ENCODE measurements around the gene EHBP1L1.
A peak's percentile ranks its signal among the peaks of the same experiment; 100 is the strongest.

Gene EHBP1L1

DNA sequence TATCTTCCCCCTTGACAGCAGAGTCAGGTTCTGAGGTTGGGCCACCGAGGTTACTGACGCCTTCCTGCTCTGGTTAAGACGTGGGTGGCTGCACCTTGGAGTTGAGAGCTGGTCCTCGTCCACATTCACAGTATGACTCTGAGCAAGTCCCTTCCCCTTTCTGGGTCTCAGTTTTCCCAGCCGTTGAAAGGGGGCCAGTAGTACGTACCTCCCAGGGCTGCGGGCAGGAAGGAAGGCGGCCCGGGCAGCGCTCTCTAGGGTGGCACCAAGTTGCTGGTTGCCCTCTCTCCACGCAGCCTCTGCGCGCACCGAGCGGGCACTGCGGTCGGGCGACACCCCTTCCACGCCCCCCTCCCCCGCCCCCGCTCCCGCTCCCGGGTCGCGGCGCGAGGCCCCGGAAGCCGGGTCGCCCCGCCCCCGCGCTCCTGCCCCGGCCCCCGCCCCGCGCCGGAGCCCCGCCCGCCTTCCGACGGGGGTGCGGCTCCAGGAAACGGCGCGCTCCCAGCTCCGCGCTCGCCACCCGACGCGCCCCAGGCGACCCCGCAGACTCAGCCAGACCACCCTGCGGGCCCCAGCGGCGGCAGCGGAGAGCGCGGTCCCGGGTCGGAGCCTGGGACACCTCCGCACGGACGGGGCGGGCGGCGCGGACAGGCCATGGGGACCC is at the start of gene EHBP1L1:
TSS of gene EHBP1L1 (plus strand) at position 486 of the 664 bp plus-strand sequence. CDS start 250 bp downstream, outside the sequence.
- peak within 1 kb of the TSS; percentile 87 for H3K27ac ChIP-seq (ENCODE audit: low read length)
- H3K9ac ChIP-seq (ENCODE audit: low read depth, low read length), result peak within 1 kb of the TSS; percentile 92
- H3K36me3 ChIP-seq (ENCODE audit: insufficient read depth, low read length), result peaks cover 37% of the 10 kb centered on the region
- peak within 1 kb of the TSS; percentile 57 to 84 for H3K4me3 ChIP-seq (ENCODE audit: low read depth in 1 of 2, low read length in 2 of 2)
- TF ChIP-seq EZH2 (IDR thresholded peaks at IDR 0.05; ENCODE audit: borderline replicate concordance, low read depth, low read length, severe bottlenecking), result no peak
- TF ChIP-seq CTCF (IDR thresholded peaks at IDR 0.05; ENCODE audit: borderline replicate concordance, extremely low read depth, low read length, poor library complexity, severe bottlenecking), result no peak
- no peaks in the 10 kb centered on the region for H3K27me3 ChIP-seq (ENCODE audit: insufficient read depth, low read length, poor library complexity)
- H3K79me2 ChIP-seq (ENCODE audit: insufficient read depth, low read length), result peaks cover 47% of the 10 kb centered on the region
- peak; percentile 84 for DNase-seq
- peak within 1 kb of the TSS; percentile 62 for H2AFZ ChIP-seq (ENCODE audit: low read depth, low read length)
- ATAC-seq (ENCODE audit: insufficient read depth, low read depth), result peak; percentile 44
- peaks cover 66% of the 10 kb centered on the region for H3K4me1 ChIP-seq (ENCODE audit: insufficient read depth, low read length)
- H3K4me2 ChIP-seq (ENCODE audit: insufficient read depth, low read length), result peak within 1 kb of the TSS; percentile 99
- peaks cover 41% of the 10 kb centered on the region for H4K20me1 ChIP-seq (ENCODE audit: insufficient read depth, low read length)
- no peaks in the 10 kb centered on the region for H3K9me3 ChIP-seq (ENCODE audit: insufficient read depth, low read length, severe bottlenecking)

DNA sequence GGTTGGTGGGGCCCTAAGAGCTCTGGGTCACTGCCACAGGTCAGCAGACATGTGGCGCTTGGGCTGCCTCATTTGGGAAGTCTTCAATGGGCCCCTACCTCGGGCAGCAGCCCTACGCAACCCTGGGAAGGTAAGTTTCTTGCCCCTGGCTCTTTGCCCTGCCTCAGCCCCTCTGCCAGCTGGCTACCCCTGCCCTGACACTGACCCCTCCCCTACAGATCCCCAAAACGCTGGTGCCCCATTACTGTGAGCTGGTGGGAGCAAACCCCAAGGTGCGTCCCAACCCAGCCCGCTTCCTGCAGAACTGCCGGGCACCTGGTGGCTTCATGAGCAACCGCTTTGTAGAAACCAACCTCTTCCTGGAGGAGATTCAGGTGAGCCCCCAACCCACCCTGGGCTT is 49.1 kb upstream of the EHBP1L1 start:
- Histone ChIP-seq H3K4me2 (ENCODE audit: insufficient read depth, low read length) (peak overlapping the region; percentile 100; the same call in 1 of the 2 replicates), H3K79me2 (ENCODE audit: insufficient read depth, low read length) (peaks cover 20% of the 10 kb centered on the region)

GRCh38 chr11:65528819-65529350 is 47.0 kb upstream of the EHBP1L1 start:
- H3K36me3 ChIP-seq (ENCODE audit: insufficient read depth, low read length), result peaks cover 58% of the 10 kb centered on the region
- ATAC-seq (ENCODE audit: insufficient read depth, low read depth) (no peak), DNase-seq (no peak)
- H3K9ac ChIP-seq (ENCODE audit: low read depth, low read length), result no peak overlapping the region
- H3K27me3 ChIP-seq (ENCODE audit: insufficient read depth, low read length, poor library complexity), result no peaks in the 10 kb centered on the region
- no peak for TF ChIP-seq CTCF (IDR thresholded peaks at IDR 0.05; ENCODE audit: borderline replicate concordance, extremely low read depth, low read length, poor library complexity, severe bottlenecking)
- no peak for TF ChIP-seq EZH2 (IDR thresholded peaks at IDR 0.05; ENCODE audit: borderline replicate concordance, low read depth, low read length, severe bottlenecking)
- no peak overlapping the region for H3K4me2 ChIP-seq (ENCODE audit: insufficient read depth, low read length)
- H3K27ac ChIP-seq (ENCODE audit: low read length), result no peak overlapping the region
- peaks cover 22% of the 10 kb centered on the region for H4K20me1 ChIP-seq (ENCODE audit: insufficient read depth, low read length)
- no peak overlapping the region for H3K4me3 ChIP-seq (ENCODE audit: low read depth in 1 of 2, low read length in 2 of 2)
- H3K9me3 ChIP-seq (ENCODE audit: insufficient read depth, low read length, severe bottlenecking), result no peaks in the 10 kb centered on the region
- H2AFZ ChIP-seq (ENCODE audit: low read depth, low read length), result no peak overlapping the region
- H3K79me2 ChIP-seq (ENCODE audit: insufficient read depth, low read length), result peaks cover 20% of the 10 kb centered on the region
- peaks cover 21% of the 10 kb centered on the region for H3K4me1 ChIP-seq (ENCODE audit: insufficient read depth, low read length)

More for the DNA sequence above, 49.1 kb upstream of the EHBP1L1 start:
- no peak for TF ChIP-seq EZH2 (IDR thresholded peaks at IDR 0.05; ENCODE audit: borderline replicate concordance, low read depth, low read length, severe bottlenecking)
- no peak for TF ChIP-seq CTCF (IDR thresholded peaks at IDR 0.05; ENCODE audit: borderline replicate concordance, extremely low read depth, low read length, poor library complexity, severe bottlenecking)
- Histone ChIP-seq H4K20me1 (ENCODE audit: insufficient read depth, low read length) (peaks cover 22% of the 10 kb centered on the region), H3K9me3 (ENCODE audit: insufficient read depth, low read length, severe bottlenecking) (no peaks in the 10 kb centered on the region), H2AFZ (ENCODE audit: low read depth, low read length) (no peak overlapping the region), H3K9ac (ENCODE audit: low read depth, low read length) (0 out of 2 replicates have a peak overlapping the region, but pooled peaks have one; percentile 98), H3K27me3 (ENCODE audit: insufficient read depth, low read length, poor library complexity) (peaks cover 7% of the 10 kb centered on the region), H3K36me3 (ENCODE audit: insufficient read depth, low read length) (peaks cover 46% of the 10 kb centered on the region), H3K4me3 (ENCODE audit: low read depth in 1 of 2, low read length in 2 of 2) (no peak overlapping the region), H3K4me1 (ENCODE audit: insufficient read depth, low read length) (peaks cover 23% of the 10 kb centered on the region), H3K27ac (ENCODE audit: low read length) (no peak overlapping the region)
- ATAC-seq (ENCODE audit: insufficient read depth, low read depth) (no peak), DNase-seq (no peak)

Data from DND-41 (cell line).